Gastrocnemius medialis (tissue), 4 donors: ENCODE measurements around the gene MYPOP.

Experiments
- CTCF ChIP-seq, 5 experiments: fragments of 450-650 bp in 3 of 5; fragments of 200-600 bp in 2 of 5; sonication (generic) in 2 of 5; IDR thresholded peaks in 4 of 5; conservative IDR thresholded peaks in 1 of 5; 1 replicate in 4 of 5; 2 replicates in 1 of 5; pipeline ENCODE4 v1.5.1; 2016 to 2019; ENCODE audit warnings: antibody characterized with exemption in 5 of 5, mild to moderate bottlenecking in 3 of 5, moderate library complexity in 3 of 5
- POLR2A ChIP-seq, 2 donors: fragments of 450-650 bp; IDR thresholded peaks; one replicate each; pipeline ENCODE4 v1.6.1; 2017; ENCODE audit warnings: antibody characterized with exemption in 2 of 2, mild to moderate bottlenecking in 2 of 2, moderate library complexity in 2 of 2

DNA sequence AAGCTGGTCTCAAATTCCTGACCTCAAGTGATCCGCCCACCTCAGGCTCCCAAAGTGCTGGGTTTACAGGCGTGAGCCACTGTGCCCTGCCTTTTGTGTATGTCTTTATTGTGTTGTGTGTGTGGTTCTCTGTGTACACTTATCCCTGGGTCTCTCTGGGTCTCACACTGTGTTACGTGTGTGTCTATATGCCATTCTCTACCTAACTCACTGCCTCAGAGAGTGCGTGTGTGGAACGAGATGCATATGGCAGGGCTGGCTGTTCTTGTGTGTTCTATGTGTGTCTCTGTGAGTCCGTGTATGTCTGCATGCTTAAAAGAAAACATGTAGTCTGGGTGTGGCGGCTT, 27.8 kb downstream of the MYPOP start:
- TF ChIP-seq POLR2A (IDR thresholded peaks at IDR 0.05) (no peak), CTCF (IDR thresholded peaks at IDR 0.05 in 4 of 5, conservative IDR thresholded peaks at IDR 0.05 in 1 of 5) (no peak)
